GM18867 (cell line): ENCODE measurements around the gene OFD1.
"Not testable (repeated sequence)": the region's sequence is repeated elsewhere in the genome, so short reads cannot be mapped to it uniquely, and the experiment has no call there.

Experiments used
- ATAC-seq: cut with Tn5 transposase; IDR thresholded peaks from one replicate; pipeline ENCODE4 v1.9.1; 2021; ENCODE audit warnings: mild to moderate bottlenecking, moderate library complexity; ENCODE audit not compliant: unreplicated experiment

The OFD1 gene

DNA sequence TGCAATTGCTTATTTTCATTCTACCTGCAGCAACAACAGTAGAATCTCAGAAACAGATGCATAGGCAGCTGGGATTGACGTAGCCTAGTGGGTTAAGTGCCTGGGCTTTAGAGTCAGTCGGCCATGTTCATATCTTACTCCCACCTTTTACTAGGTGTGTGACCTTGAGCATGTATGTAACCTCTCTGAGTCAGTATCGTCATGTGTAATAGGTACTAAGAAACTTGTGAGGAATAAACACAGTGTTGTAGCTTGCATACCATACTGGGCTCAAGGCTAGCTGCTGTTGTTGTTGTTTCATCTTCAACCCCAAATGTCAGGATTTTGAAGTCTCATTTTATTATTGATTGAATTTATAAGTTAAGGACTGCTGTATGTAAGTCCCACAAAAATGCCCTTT, 31.4 kb upstream of the OFD1 start:
- ATAC-seq, result no peak

DNA sequence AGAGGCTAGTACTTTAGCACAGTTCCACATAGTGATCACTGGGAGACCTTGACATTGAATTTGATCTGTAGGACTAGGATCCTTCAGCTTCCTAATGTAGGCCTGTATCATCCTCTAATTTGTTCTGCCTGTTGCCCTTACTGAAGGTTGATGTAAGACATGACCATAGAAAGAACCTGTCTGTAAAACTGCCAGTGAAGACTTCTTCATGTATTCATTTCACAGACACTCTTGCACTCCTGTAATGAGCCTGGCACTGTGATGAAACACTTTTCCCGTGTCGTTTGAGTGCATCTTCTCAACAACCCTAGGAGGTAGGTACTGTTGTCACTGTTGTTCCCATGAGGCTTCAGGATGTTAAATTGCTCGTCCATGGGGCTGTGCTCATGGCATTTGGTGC, 31.0 kb upstream of the OFD1 start:
- ATAC-seq, result no peak

DNA sequence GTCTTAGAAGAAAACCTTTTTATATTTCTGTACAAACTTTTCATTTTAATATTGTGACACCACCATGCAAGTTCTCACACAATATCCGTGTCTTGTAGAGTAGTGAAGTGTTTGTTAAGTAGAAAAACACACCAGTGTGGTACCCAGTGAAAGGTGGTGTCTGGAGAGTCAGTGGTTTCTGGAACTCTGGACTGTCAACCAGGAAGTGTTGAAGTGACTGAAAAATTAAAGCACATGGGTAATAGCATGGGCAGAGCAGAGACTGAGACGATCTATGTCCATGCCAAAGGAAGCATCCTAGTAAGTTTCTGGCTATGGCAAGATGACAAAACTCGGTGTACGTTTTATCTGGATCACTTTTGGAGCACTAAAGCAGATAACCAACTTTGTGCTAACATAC, 23.4 kb upstream of the OFD1 start:
- no peak for ATAC-seq

DNA sequence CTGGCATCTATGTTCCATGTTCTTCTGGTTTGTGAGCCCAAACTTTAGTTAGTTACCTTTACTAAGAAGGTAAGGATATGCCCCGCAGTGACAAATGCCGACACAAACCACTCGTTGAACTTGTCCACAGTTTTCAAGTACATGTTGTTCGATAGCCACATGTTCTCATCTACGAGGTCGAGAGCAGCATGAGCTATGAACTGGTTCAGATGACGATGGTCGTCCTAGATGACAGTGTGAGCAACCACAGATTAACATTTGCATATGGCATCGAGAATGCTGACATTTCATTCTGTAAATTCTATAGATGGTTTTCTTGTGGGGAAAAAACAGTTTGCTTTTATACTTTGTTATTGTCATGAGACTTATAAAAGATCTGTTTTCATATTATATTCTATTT, 18.1 kb upstream of the OFD1 start:
- no peak for ATAC-seq

DNA sequence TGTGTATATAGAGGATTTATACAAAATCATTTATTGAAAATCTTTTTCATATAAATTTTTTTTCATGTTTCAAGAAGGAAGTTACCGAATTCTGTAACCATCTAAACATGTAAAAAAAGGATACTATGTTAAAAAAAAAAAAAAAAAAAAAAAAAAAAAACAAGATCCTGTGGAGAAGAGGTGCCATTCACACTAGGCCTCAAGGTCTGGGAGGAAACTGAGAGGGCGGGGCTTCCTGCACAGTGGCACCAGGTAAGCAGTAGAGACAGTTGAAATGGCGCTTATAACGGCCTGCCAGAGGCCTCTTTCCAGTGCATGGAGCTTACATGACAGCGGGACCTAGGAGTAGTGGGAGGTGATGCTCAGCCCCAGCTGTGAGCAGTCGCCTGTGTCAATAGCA, 17.6 kb upstream of the OFD1 start:
- ATAC-seq, result no peak

DNA sequence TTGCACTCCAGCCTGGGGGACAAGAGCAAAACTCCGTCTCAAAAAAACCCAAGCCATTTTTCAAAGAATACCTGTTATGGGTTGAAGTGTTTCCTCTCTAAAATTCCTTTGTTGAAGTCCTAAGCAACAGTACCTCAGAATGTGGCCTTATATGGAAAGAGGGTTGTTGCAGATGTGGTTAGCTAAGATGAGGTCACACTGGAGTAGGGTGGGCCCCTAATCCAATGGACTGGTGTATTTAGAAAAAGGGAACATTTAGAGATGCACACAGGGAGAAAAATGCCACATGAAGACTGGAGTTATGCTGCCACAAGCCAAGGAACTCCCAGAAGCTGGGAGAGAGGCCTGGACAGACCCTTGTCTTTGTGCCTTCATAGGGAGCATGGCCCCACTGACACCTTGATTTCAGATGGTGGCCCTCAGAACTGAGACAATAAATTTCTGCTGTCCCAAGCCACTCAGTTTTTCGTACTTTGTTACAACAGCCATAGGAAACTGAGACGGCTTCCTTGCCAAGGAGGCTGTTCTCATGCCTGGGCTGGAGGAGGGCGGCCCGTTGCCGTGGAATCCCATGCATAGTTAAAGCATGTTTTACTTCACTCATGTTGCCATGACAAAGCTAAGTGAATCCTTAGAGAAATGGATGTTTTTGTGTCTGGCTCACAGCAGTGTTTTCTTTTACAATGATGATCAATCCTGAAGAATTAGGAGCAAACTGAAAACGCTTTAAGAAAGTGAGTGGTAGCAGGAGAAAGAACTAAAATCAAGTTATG, 16.7 kb upstream of the OFD1 start:
- no peak for ATAC-seq

DNA sequence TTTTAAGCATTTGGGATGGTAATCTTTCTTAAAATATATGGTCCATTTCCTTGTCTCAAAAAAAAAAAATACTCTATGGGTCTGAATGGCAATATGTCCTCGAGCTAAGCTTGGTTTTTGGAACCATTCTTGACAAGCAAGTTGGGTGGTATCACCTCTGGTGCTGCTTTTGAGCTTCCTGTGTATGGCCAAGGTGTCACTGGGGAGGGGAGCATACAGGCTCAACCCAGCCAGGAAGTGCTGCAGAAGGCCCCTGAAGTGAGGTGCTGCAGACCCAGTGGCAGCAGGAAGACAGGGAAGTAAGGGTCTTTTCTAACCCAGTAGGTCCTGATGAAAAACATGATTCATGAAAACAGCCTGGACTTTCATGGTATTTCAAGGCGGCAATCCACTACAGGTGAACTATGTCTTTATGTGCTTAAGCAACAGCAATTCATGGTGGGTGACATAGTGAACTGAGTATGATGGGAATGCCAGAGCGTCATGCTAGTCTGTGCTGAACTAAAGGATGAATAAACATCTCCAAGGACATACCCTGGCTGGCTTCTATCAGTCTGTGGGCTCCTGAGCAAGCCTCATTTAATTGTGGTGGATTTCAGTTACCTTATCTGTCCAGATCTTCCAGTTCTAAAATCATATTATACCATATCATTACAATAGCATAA, 15.2 kb upstream of the OFD1 start:
- ATAC-seq, result no peak

DNA sequence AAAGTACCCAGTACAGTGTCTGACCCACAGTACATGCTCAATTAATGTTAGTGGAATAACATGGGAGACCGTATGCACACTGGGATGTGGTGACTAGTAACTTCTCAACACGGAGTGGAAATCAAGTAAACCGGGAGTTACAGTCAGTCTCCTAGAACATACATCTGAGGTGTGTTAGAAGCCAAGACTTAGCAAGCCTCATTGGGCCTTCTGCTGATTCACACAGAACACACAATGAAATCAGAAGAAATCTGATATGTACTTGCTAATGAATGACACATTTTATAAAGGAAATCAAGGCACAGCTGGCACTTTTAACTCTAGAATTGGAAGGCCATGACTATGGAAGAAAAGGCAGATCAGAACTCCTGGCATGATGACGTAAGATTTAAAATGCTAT, 13.2 kb upstream of the OFD1 start:
- no peak for ATAC-seq

DNA sequence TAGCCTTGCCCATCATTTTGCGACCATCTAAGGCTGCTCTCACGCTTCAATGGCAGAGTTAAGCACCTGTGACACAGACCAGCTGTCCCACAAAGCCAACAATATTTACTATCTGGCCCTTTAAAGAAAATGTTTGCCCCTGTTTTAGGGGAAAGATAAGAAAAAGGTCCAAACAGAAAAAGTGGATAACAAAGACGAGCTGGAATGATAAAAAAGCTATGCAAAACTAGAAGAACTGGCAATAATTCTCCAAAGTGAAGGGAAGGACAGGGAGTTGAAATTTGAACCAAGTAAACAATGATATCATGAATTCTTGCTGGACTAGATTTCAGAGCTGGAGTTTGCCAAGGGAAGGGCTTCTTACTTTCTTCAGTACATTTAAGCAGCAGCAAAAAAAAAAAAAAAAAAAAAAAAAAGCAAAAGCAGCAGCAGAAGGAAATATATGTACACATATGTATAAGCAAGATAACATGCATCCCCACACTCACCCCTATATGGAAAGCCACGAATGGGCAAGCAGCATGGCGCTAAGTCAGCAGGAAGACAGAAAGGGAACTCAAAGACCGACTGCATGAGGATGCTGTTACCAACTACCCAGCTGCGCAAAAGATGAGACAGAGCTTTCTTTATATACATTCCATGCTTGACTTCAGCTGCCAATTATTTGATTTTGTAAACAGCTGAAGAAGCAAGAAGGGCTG, 12.6 kb upstream of the OFD1 start:
- ATAC-seq, result no peak

DNA sequence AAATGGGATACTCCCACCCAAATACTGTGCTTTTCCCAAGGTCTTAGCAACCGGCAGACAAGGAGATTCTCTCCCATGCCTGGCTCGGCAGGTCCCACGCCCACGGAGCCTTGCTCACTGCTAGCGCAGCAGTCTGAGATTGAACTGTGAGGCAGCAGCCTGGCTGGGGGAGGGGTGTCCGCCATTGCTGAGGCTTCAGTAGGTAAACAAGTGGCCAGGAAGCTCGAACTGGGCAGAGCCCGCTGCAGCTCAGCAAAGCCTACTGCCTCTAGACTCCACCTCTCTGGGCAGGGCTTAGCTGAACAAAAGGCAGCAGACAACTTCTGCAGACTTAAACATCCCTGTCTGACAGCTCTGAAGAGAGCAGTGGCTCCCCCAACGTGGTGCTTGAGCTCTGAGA, 9.7 kb upstream of the OFD1 start:
- ATAC-seq, result not testable (repeated sequence)

DNA sequence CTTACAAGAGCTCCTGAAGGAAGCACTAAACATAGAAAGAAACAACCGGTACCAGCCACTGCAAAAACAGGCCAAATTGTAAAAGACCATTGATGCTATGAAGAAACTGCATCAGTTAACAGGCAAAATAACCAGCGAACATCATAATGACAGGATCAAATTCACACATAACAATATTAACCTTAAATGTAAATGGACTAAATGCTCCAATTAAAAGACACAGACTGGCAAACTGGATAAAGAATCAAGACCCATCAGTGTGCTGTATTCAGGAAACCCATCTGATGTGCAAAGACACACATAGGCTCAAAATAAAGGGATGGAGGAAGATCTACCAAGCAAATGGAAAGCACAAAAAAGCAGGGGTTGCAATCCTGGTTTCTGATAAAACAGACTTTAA, 8.0 kb upstream of the OFD1 start:
- not testable (repeated sequence) for ATAC-seq

DNA sequence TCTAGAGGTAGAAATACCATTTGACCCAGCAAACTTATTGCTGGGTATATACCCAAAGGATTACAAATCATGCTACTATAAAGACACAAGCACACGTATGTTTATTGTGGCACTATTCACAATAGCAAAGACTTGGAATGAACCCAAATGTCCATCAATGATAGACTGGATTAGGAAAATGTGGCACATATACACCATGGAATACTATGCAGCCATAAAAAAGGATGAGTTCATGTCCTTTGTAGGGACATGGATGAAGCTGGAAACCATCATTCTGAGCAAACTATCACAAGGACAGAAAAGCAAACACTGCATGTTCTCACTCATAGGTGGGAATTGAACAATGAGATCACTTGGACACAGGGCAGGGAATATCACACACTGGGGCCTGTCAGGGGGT, 4.0 kb upstream of the OFD1 start:
- ATAC-seq, result not testable (repeated sequence)

DNA sequence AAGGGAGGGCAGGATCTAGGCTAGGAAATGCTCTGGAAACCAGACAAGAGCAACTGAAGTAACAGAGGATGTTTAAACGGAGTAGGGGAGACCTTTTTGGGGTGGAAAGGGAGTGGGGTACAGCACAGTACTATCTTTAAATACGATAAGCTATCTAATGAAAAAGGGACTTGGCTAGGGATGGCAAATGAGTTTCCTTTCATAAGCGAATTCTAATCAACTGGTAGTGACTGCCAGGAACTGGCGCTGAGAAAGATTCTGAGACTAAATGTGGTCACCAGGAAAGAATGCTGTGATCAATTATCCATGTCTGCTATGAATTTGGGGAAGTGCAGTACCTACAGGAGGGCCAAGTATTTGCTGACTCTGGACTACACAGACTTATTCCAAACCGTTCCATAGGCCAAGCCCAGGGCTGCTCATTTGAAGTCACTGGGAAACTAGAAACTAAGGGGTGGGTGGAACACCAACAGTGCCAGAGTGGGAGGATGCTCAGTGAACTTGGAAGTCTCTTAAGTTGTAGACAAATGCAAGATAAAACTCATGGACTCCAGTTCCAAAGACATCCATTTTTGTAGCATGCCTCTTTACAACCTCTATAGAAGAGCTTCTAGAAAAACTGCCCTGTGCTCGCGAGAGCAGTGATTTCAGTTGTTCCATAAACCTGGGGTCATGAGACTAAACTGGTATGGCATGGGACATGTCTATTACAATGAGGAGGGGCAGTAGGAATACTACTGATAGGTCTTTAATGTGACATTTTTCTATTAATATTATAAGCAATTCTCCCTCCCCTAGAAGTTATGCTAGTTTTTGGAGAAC, 2.1 kb upstream of the OFD1 start:
- no peak for ATAC-seq

DNA sequence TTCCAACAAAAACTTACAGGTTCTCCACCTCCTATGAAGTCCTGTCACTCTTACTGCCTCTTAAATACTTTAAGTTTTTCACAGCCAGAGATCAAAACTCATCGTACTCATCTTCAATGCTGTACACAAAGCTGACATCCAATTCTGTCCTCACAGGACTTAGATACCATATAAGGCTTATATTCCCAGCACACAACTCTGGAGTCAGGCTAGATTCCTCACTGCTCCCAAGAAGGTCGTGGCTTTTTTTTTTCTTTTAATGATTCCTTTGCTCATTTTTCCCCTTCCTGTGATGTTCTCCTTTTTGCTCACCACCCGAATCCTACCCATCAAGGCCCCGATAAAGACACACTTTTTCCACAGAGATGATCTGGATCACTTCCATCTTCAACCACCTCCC, 1.0 kb upstream of the OFD1 start:
- ATAC-seq, result no peak

DNA sequence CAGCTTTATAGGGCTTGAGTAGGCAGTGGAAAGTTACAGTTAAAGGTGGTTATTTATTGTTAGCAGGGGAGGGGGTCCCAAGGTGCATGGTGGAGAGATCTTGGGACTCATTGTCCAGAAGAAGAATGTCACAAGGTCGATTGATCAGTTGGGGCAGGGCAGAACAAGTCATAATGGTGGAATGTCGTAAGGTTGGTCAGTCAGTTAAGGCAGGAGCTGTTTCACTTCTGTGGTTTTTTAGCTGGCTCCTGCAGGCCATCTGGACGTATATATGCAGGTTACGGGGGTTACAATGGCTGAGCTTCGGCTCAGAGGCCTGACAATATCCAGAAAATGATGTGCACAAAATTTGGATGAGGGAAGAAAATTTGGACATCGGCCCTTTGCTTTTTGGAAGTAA, 7.1 kb downstream of the OFD1 start:
- no peak for ATAC-seq

DNA sequence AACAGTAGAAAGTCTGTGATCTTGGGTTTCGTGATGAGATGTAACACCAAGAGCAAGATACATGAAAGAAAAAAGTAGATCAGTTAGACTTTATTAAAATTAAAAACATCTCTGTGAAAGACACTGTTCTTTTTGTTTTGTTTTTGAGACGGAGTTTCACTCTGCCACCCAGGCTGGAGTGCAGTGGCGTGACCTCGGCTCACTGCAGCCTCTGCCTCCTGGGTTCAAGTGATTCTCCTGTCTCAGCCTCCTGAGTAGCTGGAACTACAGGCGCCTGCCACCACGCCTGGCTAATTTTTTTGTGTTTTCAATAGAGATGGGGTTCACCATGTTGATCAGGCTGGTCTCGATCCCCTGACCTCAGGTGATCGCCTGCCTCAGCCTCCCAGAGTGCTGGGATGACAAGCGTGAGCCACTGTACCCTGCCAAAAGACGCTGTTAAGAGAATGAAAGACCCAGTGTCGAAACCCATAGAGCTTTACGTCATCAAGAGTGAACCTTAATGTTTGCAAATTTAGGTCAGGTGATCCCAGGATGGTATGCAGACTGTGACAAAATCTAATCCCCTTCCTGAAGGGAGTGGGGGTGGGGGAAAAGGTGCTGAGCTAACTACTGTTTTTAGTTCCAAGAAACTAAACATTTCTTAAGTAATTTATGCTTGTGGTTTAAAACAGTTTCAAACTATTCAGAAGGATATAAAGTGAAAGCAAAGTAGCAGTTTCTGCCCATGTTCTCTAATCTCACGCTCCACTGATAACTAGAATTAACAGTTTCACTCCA, 8.0 kb downstream of the OFD1 start:
- peak; percentile 92 for ATAC-seq

DNA sequence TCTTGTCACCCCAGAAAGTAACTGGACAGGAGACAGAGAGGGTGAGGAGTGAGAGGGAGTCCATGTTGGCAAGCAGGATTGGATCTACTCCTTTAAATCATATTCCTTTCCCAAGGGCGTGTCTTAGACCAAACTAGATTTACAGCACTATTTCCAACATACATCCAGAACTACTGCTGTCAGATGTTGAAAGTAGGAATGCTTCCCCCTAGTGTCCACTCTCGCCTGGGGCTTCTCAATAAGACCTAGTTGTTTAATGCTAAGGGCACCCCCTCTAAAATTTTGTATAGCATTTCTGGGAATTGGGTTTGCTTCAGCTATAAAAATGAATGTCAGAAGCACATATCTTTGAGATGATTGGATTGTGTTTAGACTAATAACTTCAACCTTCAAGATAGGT, 13.3 kb downstream of the OFD1 start:
- no peak for ATAC-seq

DNA sequence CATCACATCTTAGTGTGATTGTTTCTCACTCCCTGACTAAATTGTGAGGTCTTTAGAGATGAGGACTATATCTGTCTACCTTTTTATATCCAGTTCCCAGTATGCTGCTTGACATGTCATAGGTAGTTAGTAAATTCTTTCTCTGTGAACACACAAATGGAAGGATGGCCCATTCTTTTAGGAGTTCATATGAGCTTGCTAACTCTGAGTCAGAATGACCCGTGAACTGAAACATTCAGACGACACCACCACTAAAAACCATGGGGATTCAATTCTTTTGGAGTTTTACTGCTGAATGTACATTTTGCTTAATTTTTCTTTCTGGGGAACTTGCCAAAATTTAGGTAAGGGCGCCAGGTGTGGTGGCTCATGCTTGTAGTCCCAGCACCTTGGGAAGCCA, 13.9 kb downstream of the OFD1 start:
- no peak for ATAC-seq

DNA sequence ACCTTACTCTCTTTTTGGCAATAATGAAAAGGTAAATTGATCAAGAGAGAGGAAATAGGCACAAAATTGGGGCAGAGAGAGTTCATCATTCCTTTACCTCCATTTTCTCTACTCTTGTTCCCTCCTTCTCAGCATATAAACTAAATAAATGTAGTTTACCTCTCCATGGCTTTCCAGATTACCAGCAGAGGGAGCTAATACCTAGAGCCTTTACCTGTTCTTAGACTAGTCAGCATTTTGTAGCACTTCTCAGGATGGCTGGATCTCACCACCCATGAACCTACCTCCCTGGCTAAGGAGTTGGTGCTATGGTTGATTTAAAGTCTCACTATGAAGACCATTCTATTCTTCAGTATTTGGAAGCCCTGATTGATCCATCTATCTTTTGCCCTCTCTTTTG, 15.7 kb downstream of the OFD1 start:
- peak; percentile 47 for ATAC-seq

DNA sequence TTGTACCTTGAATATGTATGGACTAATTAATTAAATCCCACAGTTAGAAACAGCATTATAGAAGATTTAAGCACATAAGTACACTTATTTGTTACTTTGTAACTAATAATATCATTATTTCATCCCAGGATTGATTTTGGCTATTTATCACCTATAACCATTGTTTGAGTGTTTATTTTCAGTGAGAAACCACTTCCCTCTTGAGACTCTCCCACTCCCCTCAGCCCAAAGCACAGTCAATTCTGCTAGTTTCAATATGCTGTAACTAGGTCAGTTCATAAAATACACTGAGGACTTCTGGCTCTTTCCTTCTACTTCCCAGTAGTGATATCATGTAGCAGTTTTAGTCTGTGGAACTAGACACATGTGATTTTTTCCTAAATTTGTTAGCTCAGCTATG, 16.3 kb downstream of the OFD1 start:
- peak; percentile 60 for ATAC-seq

DNA sequence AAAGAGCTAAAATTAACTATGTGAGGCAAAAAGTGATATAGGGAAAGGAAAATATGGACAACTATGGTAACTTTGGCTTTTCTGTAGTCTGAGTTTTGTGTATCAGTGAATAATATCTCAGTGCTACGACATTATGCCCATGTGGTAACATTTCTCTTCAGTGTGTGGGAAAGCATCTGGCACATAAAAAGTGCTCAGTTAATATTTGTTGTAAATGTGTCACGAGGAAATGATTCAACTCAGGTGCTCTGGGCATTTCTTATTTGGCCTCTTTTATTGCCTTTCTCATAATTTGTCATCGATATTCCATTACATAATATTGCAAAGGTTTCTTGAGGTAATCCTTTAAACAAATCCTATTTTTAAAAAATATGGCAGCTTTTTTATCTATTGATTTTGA, 17.6 kb downstream of the OFD1 start:
- no peak for ATAC-seq
